C4-2B (cell line): ENCODE results near the gene KHDC1L.
"Not testable (repeated sequence)": the region's sequence is repeated elsewhere in the genome, so short reads cannot be mapped to it uniquely, and the experiment has no call there.

ENCODE experiments used
- H3K27ac ChIP-seq: fragments of 450-650 bp; 2 replicates; pipeline ENCODE4 v1.5.1; 2017
- ZFX ChIP-seq: fragments of 450-650 bp; IDR thresholded peaks from 2 replicates; pipeline ENCODE4 v1.6.1; 2017
- TF ChIP-seq, protein P1 (sequence below): fragments of 450-650 bp; conservative IDR thresholded peaks from 2 replicates; pipeline ENCODE4 v1.5.1; 2017; ENCODE audit warnings: mild to moderate bottlenecking

KHDC1L gene, protein sequence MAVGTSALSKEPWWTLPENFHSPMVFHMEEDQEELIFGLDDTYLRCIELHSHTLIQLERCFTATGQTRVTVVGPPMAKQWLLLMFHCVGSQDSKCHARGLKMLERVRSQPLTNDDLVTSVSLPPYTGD

DNA sequence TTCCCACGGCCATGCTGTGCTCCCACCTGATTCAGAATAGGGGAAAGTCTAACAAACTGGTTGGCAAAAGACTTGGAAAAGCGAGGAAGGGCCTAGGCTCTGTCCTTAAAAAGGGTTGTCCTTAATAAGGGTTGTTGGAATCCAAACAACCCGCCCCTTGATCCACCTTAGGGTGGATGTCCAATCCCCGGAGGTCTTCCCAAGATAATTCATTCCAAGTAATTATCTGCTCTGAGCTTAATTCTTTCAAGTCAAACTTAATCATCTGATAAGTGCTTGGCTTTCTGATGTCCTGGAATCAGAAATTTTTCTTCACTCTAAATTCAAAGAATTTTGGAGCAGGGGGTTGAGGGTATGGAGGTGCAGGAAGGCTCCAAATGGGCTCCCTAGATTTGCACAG lies at the start of gene KHDC1L:
Gene KHDC1L (minus strand): TSS at position 101 of the 400 bp plus-strand sequence. CDS start 88 bp downstream, at position 13.
- H3K27ac ChIP-seq = no peak within 1 kb of the TSS
- TF ChIP-seq ZFX = no peak
- TF ChIP-seq, protein P1, sequence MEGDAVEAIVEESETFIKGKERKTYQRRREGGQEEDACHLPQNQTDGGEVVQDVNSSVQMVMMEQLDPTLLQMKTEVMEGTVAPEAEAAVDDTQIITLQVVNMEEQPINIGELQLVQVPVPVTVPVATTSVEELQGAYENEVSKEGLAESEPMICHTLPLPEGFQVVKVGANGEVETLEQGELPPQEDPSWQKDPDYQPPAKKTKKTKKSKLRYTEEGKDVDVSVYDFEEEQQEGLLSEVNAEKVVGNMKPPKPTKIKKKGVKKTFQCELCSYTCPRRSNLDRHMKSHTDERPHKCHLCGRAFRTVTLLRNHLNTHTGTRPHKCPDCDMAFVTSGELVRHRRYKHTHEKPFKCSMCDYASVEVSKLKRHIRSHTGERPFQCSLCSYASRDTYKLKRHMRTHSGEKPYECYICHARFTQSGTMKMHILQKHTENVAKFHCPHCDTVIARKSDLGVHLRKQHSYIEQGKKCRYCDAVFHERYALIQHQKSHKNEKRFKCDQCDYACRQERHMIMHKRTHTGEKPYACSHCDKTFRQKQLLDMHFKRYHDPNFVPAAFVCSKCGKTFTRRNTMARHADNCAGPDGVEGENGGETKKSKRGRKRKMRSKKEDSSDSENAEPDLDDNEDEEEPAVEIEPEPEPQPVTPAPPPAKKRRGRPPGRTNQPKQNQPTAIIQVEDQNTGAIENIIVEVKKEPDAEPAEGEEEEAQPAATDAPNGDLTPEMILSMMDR = no peak

DNA sequence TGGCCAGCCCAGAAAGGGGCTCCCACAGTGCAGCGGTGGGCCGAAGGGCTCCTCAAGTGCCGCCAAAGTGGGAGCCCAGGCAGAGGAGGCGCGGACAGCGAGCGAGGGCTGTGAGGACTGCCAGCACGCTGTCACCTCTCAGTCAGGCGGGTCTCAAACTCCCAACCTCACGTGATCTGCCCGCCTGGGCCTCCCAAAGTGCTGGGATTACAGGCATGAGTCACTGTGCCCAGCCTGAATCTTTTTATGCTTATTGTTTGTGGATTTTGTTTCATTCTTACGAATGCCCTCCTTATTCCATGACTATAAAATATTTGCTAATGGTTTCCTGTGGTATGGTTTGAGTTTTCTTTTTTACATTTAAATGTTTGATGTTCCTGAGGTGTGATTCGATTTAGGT lies 44.0 kb upstream of the KHDC1L start:
- H3K27ac ChIP-seq = not testable (repeated sequence)

DNA sequence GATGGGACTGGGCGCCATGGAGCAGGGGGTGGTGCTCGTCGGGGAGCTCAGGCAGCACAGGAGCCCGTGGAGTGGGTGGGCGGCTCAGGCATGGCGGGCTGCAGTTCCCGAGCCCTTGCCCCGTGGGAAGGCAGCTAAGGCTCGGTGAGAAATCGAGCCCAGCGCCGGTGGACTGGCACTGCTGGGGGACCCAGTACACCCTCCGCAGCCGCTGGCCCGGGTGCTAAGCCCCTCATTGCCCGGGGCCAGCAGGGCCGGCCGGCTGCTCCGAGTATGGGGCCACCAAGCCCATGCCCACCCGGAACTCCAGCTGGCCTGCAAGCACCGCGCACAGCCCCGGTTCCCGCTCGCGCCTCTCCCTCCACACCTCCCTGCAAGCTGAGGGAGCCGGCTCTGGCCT lies 43.6 kb upstream of the KHDC1L start:
- H3K27ac ChIP-seq = not testable (repeated sequence)

DNA sequence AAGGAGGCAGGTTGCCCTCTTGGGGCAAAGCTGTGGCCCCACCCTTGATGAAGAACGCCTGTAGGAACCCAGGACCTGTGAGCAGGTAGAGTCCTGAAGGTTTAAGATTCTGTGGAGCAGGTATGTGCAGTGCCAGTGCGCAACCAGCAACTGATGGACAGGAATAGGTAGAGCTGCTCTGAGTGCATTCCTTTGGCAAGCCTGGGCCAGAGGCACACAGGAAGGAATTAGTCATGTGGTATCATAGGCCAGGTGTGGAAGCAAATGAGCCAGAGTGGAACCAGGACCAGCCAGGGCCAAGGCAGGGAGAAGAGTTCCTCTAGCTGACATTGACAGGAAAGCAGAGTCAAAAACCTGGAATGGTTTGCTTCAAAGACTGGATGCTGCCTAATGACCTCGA lies 39.1 kb upstream of the KHDC1L start:
- TF ChIP-seq ZFX = no peak
- no peak overlapping the region for H3K27ac ChIP-seq

DNA sequence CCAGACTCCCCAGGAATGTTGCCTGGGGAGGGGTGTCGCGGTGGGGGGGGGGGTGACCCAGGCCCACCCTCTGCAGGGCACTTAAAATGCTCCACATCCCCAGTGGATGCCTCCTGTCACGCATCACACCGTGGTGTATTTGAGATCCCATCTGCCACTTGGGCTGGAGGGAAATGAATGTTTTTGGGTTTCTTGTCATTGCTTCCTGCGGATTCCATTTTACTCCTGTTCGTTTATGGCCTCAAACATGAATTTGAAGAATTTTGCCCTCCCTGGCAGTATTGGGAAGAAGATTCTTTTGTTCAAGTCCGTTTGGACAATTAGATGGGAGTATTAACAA lies 38.2 kb upstream of the KHDC1L start:
- no peak for TF ChIP-seq ZFX
- TF ChIP-seq, protein P1 = no peak
- H3K27ac ChIP-seq = peak overlapping the region; percentile 13; the same call in 1 of the 2 replicates

DNA sequence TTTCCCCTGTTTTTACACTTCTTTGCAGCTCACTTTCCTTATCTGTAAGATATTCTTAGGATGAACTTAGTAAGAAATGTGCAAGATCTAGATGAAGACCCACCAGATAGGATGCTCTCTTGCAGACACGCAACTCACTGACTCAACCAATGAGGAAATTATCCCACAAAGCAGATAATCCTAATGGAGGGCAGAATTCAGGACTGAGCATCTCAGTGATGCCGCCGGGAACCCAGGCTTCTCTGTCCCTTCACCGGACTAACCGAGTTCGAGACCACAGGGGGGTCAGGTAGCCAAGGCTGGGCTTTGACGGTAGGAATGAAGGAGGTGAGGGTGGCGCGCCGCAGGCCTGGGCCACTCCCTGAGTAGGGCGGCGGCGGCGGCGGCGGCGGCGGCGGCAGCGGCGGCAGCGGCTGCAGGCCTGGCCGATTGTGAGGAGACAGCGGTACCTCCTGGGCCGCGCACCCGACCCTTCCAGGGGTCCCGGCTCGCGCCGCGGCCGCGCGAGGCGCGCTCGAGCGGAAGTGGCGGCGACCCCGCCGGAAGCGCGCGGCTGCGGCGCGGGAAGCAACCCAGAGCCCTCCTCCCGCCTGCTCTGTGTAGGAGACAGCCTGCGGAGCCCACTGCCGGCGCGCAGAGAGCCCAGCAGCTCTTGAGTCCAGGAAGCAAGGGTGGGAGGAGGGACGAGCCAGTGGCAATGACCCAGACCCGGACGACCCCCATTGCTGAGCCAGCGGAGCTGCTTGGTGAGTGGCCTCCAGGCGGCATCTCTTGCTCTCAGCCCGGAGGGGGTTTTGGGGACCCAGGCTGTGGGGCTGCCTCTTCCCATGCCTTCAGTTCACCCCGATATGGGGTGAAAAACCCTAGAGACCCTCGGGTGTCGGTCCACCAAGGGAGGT lies 37.6 kb upstream of the KHDC1L start, which contains the start of gene KHDC1:
Gene KHDC1 (minus strand): TSS at position 526 of the 899 bp plus-strand sequence. CDS start 20,679 bp downstream, outside the sequence.
- no peak for TF ChIP-seq ZFX
- TF ChIP-seq, protein P1 = no peak
- peak within 1 kb of the TSS; percentile 13 for H3K27ac ChIP-seq

DNA sequence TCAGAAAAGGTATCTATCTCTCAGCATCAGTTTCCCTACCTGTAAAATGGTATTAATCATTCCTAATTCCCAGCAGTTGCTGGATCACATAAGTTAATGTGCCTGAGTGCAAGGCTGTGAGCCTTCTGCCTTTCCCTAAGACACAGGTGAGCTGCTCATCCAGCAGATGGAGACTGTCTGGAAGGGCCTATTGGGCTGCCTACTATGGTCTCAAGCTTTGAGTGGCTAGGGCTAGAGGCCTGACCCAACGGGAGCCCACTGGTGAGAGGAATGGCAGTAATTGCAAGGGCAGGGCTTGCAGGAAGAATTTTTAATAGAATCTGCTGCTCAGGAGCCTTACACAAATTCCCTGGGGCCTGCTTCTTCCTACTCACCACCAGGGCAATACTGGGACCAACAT lies 33.4 kb upstream of the KHDC1L start:
- TF ChIP-seq ZFX = no peak
- TF ChIP-seq, protein P1 = no peak
- no peak overlapping the region for H3K27ac ChIP-seq

DNA sequence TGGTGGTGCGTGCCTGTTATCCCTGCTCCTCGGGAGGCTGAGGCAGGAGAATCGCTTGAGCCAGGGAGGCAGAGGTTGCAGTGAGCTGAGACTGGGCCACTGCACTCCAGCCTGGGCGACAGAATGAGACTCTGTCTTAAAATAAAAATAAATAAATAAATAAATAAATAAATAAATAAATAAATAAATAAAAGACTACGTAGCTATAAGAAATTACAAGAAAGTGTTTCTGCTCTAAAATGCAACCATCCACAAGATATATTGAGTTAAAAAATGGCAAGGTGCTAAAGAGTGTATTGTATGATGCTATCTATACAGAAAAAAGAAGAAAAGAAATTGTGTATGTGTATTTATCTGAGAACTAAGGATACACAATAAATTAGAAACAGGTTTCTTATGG lies 29.0 kb upstream of the KHDC1L start:
- not testable (repeated sequence) for H3K27ac ChIP-seq

DNA sequence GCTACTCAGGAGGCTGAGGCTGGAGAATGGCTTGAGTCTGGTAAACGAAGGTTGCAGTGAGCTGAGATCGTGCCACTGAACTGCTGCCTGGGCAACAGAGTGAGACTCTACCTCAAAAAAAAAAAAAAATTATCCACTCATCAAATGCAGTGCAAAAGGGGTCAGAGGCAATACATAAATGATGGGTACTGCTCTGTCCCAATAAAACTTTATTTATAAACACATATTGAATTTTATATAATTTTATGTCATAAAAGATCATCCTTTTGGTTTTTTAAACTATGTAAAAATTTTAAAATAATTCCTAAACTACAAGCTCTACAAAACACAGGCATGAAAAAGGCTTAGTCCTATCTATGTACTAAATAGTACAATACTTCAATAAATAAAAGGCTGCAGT lies 27.4 kb upstream of the KHDC1L start:
- no peak overlapping the region for H3K27ac ChIP-seq
- TF ChIP-seq, protein P1 = no peak
- no peak for TF ChIP-seq ZFX
